ENCODE measurements around the gene ZEB2. TPM values are rescaled to one million over a fixed set of nuclear protein-coding genes. Genes with fewer than 3 reads are reported as not detected.

The ZEB2 gene
- total and polyA plus RNA-seq, 2 of the 8 experiments (the other 6 are each of a cell fraction or from before 2014, with no cell fraction given) = 0.38 TPM; not detected in 1

DNA sequence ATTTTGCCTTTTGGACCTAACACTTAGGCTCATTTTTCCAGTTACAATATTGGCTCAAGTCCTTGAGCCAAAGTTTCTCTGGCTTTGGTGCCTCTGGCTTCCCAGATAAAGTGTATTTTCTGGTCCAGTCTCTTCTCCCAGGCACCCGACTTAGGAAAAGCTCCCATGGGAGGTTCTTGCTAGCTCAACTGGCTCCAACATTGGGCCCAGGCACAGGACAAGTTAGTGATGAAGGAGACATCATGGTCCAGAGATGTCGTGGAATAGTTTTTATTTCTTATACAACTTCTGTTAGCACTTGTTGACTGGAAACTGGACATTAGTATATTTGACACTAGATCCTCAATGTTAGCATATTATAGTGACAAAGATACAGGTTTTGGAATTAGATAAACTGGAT lies 8.2 kb upstream of the ZEB2 start:
- 89% methylated on average over 2 of the region's 2 CpGs; no CpG with 5 or more reads in 1 of the 2 experiments for WGBS, 2 experiments (ENCODE audit: extremely low coverage in 1 of 2, insufficient coverage in 1 of 2, insufficient read length in 1 of 2, insufficient replicate concordance in 2 of 2, low coverage in 1 of 2, low lambda C conversion rate in 2 of 2, missing lambda C conversion rate in 1 of 2)
- no peak overlapping the region for H4K5ac ChIP-seq (ENCODE audit: insufficient read length, low read depth, low read length)

More for the DNA sequence above, 8.2 kb upstream of the ZEB2 start:
- Histone ChIP-seq H4K8ac (ENCODE audit: extremely low read depth, insufficient read depth, low read length) (no peak overlapping the region), H3K14ac (ENCODE audit: insufficient read length) (no peak overlapping the region), H2BK5ac (ENCODE audit: low read depth, low read length) (no peak overlapping the region), H3K27ac (ENCODE audit: low read depth, low read length) (no peak overlapping the region), H3K36me3 (ENCODE audit: control insufficient read depth in 2 of 4, insufficient read depth in 4 of 4, low read length in 3 of 4) (no peaks in the 10 kb centered on the region), H3K79me1 (ENCODE audit: low read depth, low read length) (no peaks in the 10 kb centered on the region), H2BK120ac (replicated peaks; ENCODE audit: low read depth, low read length) (no peak overlapping the region), H3K4me2 (ENCODE audit: insufficient read depth in 1 of 2, low read depth in 2 of 2, low read length in 2 of 2) (no peak overlapping the region), H3K4me3 (ENCODE audit: extremely low read depth in 1 of 4, insufficient read depth in 2 of 4, low read depth in 3 of 4, low read length in 4 of 4) (no peak overlapping the region), H3K27me3 (replicated peaks in 1 of 4; ENCODE audit: control insufficient read depth in 3 of 4, extremely low read depth in 1 of 4, insufficient read depth in 3 of 4, low read length in 3 of 4) (no peaks in the 10 kb centered on the region), H2BK12ac (ENCODE audit: low read depth, low read length) (no peak overlapping the region), H3K9ac (replicated peaks in 1 of 4; ENCODE audit: extremely low read depth in 1 of 4, low read depth in 3 of 4, low read length in 3 of 4) (no peak overlapping the region), H3K9me3 (ENCODE audit: insufficient read depth in 2 of 2, low read depth in 1 of 2, low read length in 1 of 2) (no peaks in the 10 kb centered on the region), H2AFZ (ENCODE audit: low read length) (no peak overlapping the region), H3K23me2 (ENCODE audit: low read depth, low read length) (peaks cover 8% of the 10 kb centered on the region), H3K79me2 (ENCODE audit: control insufficient read depth in 1 of 2, insufficient read depth in 2 of 2, low read length in 2 of 2) (no peaks in the 10 kb centered on the region), H3K56ac (replicated peaks; ENCODE audit: insufficient read length, low read depth, low read length) (no peak overlapping the region), H2BK15ac (ENCODE audit: low read length) (no peak overlapping the region), H4K20me1 (replicated peaks in 1 of 2; ENCODE audit: control insufficient read depth in 1 of 2, insufficient read depth in 2 of 2, low read length in 2 of 2) (no peaks in the 10 kb centered on the region), H3K4me1 (replicated peaks in 1 of 4; ENCODE audit: control insufficient read depth in 3 of 4, insufficient read depth in 4 of 4, low read length in 3 of 4) (no peaks in the 10 kb centered on the region; a peak in 2 of 7 replicates), H3K18ac (ENCODE audit: extremely low read depth, low read length) (no peak overlapping the region), H2AK5ac (ENCODE audit: low read depth, low read length) (no peak overlapping the region), H2BK20ac (ENCODE audit: low read length) (no peak overlapping the region), H3K4ac (replicated peaks; ENCODE audit: insufficient read length, low read depth, low read length) (no peak overlapping the region), H3K23ac (ENCODE audit: insufficient read length) (no peak overlapping the region), H4K91ac (replicated peaks; ENCODE audit: insufficient read length, low read length) (no peak overlapping the region)
- POLR2A ChIA-PET (ENCODE audit: partially characterized antibody) = no interaction called here
- CTCF ChIA-PET (ENCODE audit: partially characterized antibody) = interaction anchor here (0.7 to 1.4 kb wide), 3 partner anchors 11 to 87 kb away, joined by 3 read pairs; no protein-coding TSS in a partner anchor
- TF ChIP-seq NRF1 (IDR thresholded peaks at IDR 0.05; ENCODE audit: low read depth, low read length) (no peak), KDM5A (IDR thresholded peaks at IDR 0.05; ENCODE audit: low read length) (no peak), KDM4A (IDR thresholded peaks at IDR 0.05; ENCODE audit: low read depth, low read length, severe bottlenecking) (no peak), NANOG (IDR thresholded peaks at IDR 0.05; ENCODE audit: insufficient read depth, low read depth, low read length, poor library complexity, severe bottlenecking) (no peak), CBX8 (IDR thresholded peaks at IDR 0.05; ENCODE audit: borderline replicate concordance, low read depth, low read length) (no peak), BACH1 (IDR thresholded peaks at IDR 0.05; ENCODE audit: low read length) (no peak), GTF2F1 (IDR thresholded peaks at IDR 0.05; ENCODE audit: borderline replicate concordance, low read depth, low read length) (no peak), ZNF274 (IDR thresholded peaks at IDR 0.05; ENCODE audit: borderline replicate concordance, extremely low read depth, low read length) (no peak), FOSL1 (IDR thresholded peaks at IDR 0.05; ENCODE audit: insufficient read depth, low read depth, low read length) (no peak), SAP30 (IDR thresholded peaks at IDR 0.05; ENCODE audit: insufficient read depth, insufficient replicate concordance, low read length) (no peak), ASH2L (IDR thresholded peaks at IDR 0.05; ENCODE audit: low read length) (no peak)
- no peak for FAIRE-seq
- no peak for DNase-seq (ENCODE audit: low read depth in 1 of 2, low spot score in 2 of 2)
